HepG2 (cell line): ENCODE measurements around the gene ODAM.

Experiments
- EP300 ChIP-seq, 3 experiments: sonication (generic) in 1 of 3; formaldehyde crosslinking in 1 of 3; IDR thresholded peaks; 2 replicates each; pipeline versions ENCODE4 v1.5.1 to v1.6.1; 2011 to 2020; ENCODE audit warnings: low read depth in 2 of 3, low read length in 2 of 3, borderline replicate concordance in 1 of 3, improper control_type of control experiment in 1 of 3, mild to moderate bottlenecking in 1 of 3, missing genetic modification reagents in 1 of 3, moderate library complexity in 1 of 3
- EZH2 ChIP-seq: conservative IDR thresholded peaks from 2 replicates; pipeline ENCODE4 v1.6.1; 2012; ENCODE audit warnings: mild to moderate bottlenecking, low read depth, low read length, moderate library complexity
- FOXO1 ChIP-seq: sonication (generic); formaldehyde crosslinking; IDR thresholded peaks from 2 replicates; pipeline ENCODE4 v1.4.0; 2020; ENCODE audit warnings: missing genetic modification reagents
- PHF21A ChIP-seq: sonication (generic); formaldehyde crosslinking; IDR thresholded peaks from 2 replicates; pipeline ENCODE4 v1.5.0; 2020; ENCODE audit warnings: mild to moderate bottlenecking, missing genetic modification reagents
- SP1 ChIP-seq, 2 experiments: fragments of 450-650 bp in 1 of 2; sonication (generic) in 1 of 2; formaldehyde crosslinking in 1 of 2; IDR thresholded peaks; 2 replicates each; pipeline versions ENCODE4 v1.4.0 to v1.6.1; 2016 to 2020; ENCODE audit warnings: missing genetic modification reagents in 1 of 2
- ZFYVE20 ChIP-seq: sonication (generic); formaldehyde crosslinking; IDR thresholded peaks from 2 replicates; pipeline ENCODE4 v1.8.0; 2023; ENCODE audit warnings: low read depth, mild to moderate bottlenecking, moderate library complexity, missing genetic modification reagents, borderline replicate concordance
- ZNF143 ChIP-seq: sonication (generic); formaldehyde crosslinking; IDR thresholded peaks from 2 replicates; pipeline ENCODE4 v1.4.0; 2020; ENCODE audit warnings: missing genetic modification reagents
- TF ChIP-seq, protein P1 (sequence below): sonication (generic); formaldehyde crosslinking; IDR thresholded peaks from 2 replicates; pipeline ENCODE4 v1.5.0; 2020; ENCODE audit warnings: mild to moderate bottlenecking, missing genetic modification reagents, moderate library complexity
- TF ChIP-seq, protein P2 (sequence below): sonication (generic); formaldehyde crosslinking; IDR thresholded peaks from 2 replicates; pipeline ENCODE4 v1.5.1; 2020; ENCODE audit warnings: mild to moderate bottlenecking, missing genetic modification reagents, moderate library complexity
- TF ChIP-seq, protein P3 (sequence below): sonication (generic); formaldehyde crosslinking; IDR thresholded peaks from 2 replicates; pipeline ENCODE4 v1.4.0; 2020; ENCODE audit warnings: missing genetic modification reagents

- TF ChIP-seq, protein P1, sequence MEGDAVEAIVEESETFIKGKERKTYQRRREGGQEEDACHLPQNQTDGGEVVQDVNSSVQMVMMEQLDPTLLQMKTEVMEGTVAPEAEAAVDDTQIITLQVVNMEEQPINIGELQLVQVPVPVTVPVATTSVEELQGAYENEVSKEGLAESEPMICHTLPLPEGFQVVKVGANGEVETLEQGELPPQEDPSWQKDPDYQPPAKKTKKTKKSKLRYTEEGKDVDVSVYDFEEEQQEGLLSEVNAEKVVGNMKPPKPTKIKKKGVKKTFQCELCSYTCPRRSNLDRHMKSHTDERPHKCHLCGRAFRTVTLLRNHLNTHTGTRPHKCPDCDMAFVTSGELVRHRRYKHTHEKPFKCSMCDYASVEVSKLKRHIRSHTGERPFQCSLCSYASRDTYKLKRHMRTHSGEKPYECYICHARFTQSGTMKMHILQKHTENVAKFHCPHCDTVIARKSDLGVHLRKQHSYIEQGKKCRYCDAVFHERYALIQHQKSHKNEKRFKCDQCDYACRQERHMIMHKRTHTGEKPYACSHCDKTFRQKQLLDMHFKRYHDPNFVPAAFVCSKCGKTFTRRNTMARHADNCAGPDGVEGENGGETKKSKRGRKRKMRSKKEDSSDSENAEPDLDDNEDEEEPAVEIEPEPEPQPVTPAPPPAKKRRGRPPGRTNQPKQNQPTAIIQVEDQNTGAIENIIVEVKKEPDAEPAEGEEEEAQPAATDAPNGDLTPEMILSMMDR (CRISPR knock-in tag): no peak
- TF ChIP-seq PHF21A (CRISPR knock-in tag) (no peak), FOXO1 (CRISPR knock-in tag) (no peak), EZH2 (no peak), ZFYVE20 (no peak), ZNF143 (no peak), EP300 (IDR thresholded peaks at IDR 0.05; ENCODE audit: low read depth in 2 of 2, low read length in 2 of 2) (no peak), EP300 (CRISPR knock-in tag; IDR thresholded peaks at IDR 0.05; ENCODE audit: borderline replicate concordance) (no peak), SP1 (IDR thresholded peaks at IDR 0.05) (no peak), SP1 (CRISPR knock-in tag; IDR thresholded peaks at IDR 0.05) (no peak)
- TF ChIP-seq, protein P2, sequence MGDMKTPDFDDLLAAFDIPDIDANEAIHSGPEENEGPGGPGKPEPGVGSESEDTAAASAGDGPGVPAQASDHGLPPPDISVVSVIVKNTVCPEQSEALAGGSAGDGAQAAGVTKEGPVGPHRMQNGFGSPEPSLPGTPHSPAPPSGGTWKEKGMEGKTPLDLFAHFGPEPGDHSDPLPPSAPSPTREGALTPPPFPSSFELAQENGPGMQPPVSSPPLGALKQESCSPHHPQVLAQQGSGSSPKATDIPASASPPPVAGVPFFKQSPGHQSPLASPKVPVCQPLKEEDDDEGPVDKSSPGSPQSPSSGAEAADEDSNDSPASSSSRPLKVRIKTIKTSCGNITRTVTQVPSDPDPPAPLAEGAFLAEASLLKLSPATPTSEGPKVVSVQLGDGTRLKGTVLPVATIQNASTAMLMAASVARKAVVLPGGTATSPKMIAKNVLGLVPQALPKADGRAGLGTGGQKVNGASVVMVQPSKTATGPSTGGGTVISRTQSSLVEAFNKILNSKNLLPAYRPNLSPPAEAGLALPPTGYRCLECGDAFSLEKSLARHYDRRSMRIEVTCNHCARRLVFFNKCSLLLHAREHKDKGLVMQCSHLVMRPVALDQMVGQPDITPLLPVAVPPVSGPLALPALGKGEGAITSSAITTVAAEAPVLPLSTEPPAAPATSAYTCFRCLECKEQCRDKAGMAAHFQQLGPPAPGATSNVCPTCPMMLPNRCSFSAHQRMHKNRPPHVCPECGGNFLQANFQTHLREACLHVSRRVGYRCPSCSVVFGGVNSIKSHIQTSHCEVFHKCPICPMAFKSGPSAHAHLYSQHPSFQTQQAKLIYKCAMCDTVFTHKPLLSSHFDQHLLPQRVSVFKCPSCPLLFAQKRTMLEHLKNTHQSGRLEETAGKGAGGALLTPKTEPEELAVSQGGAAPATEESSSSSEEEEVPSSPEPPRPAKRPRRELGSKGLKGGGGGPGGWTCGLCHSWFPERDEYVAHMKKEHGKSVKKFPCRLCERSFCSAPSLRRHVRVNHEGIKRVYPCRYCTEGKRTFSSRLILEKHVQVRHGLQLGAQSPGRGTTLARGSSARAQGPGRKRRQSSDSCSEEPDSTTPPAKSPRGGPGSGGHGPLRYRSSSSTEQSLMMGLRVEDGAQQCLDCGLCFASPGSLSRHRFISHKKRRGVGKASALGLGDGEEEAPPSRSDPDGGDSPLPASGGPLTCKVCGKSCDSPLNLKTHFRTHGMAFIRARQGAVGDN (CRISPR knock-in tag): no peak
- TF ChIP-seq, protein P3, sequence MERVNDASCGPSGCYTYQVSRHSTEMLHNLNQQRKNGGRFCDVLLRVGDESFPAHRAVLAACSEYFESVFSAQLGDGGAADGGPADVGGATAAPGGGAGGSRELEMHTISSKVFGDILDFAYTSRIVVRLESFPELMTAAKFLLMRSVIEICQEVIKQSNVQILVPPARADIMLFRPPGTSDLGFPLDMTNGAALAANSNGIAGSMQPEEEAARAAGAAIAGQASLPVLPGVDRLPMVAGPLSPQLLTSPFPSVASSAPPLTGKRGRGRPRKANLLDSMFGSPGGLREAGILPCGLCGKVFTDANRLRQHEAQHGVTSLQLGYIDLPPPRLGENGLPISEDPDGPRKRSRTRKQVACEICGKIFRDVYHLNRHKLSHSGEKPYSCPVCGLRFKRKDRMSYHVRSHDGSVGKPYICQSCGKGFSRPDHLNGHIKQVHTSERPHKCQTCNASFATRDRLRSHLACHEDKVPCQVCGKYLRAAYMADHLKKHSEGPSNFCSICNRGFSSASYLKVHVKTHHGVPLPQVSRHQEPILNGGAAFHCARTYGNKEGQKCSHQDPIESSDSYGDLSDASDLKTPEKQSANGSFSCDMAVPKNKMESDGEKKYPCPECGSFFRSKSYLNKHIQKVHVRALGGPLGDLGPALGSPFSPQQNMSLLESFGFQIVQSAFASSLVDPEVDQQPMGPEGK (CRISPR knock-in tag): no peak
Measured at GRCh38 chr4:70239884-70240591, 44.5 kb downstream of the ODAM start.
